CD14-positive monocyte (primary cell): ENCODE measurements around the gene PTK7. TPM values are rescaled to one million over a fixed set of nuclear protein-coding genes. Genes with fewer than 3 reads are reported as not detected.

ENCODE experiments used
- DNase-seq, 3 donors: peaks; one replicate each; pipeline ENCODE4 v3.0.0-alpha.2; 2011 to 2022
- H2AFZ ChIP-seq: 2 replicates; pipeline ENCODE4 v1.6.0; 2012; ENCODE audit warnings: mild to moderate bottlenecking, low read depth, low read length, inconsistent platforms; ENCODE audit not compliant: insufficient read depth, poor library complexity, severe bottlenecking
- H3K27ac ChIP-seq, 2 donors: 1 replicate in 1 of 2; 2 replicates in 1 of 2; pipeline ENCODE4 v1.5.1; 2012 to 2013; ENCODE audit warnings: low read length in 2 of 2, control low read depth in 1 of 2, inconsistent platforms in 1 of 2, low read depth in 1 of 2, mild to moderate bottlenecking in 1 of 2
- H3K27me3 ChIP-seq, 2 donors: one replicate each; pipeline versions ENCODE4 v1.6.0 to v1.6.1; 2011 to 2013; ENCODE audit warnings: low read length in 2 of 2; ENCODE audit not compliant: control insufficient read depth in 2 of 2, insufficient read depth in 2 of 2
- H3K36me3 ChIP-seq, 2 donors: replicated peaks in 1 of 2; 1 replicate in 1 of 2; 2 replicates in 1 of 2; pipeline versions ENCODE4 v1.5.1 to v1.6.1; 2012 to 2013; ENCODE audit warnings: low read length in 2 of 2, control low read depth in 1 of 2, inconsistent platforms in 1 of 2, mild to moderate bottlenecking in 1 of 2; ENCODE audit not compliant: insufficient read depth in 2 of 2, control insufficient read depth in 1 of 2
- H3K4me1 ChIP-seq, 2 donors: 1 replicate in 1 of 2; 2 replicates in 1 of 2; pipeline versions ENCODE4 v1.5.1 to v1.6.1; 2012 to 2013; ENCODE audit warnings: low read length in 2 of 2, control low read depth in 1 of 2, inconsistent platforms in 1 of 2, mild to moderate bottlenecking in 1 of 2, moderate library complexity in 1 of 2; ENCODE audit not compliant: insufficient read depth in 2 of 2, control insufficient read depth in 1 of 2
- H3K4me2 ChIP-seq: replicated peaks from 2 replicates; pipeline ENCODE3; 2012; ENCODE audit warnings: low read length, moderate library complexity, mild to moderate bottlenecking; ENCODE audit not compliant: poor library complexity, severe bottlenecking; ENCODE audit errors: extremely low read depth
- H3K4me3 ChIP-seq, 3 experiments: fragments of 200-600 bp in 1 of 3; sonication (generic) in 1 of 3; replicated peaks in 1 of 3; 1 replicate in 2 of 3; 2 replicates in 1 of 3; pipeline ENCODE4 v1.5.1; 2011 to 2013; ENCODE audit warnings: low read length in 3 of 3, mild to moderate bottlenecking in 3 of 3, control low read depth in 2 of 3, low read depth in 2 of 3, inconsistent platforms in 1 of 3, moderate library complexity in 1 of 3
- H3K79me2 ChIP-seq: 2 replicates; pipeline ENCODE4 v1.6.0; 2012; ENCODE audit warnings: mild to moderate bottlenecking, control low read depth, inconsistent platforms, low read length, moderate library complexity; ENCODE audit not compliant: insufficient read depth
- H3K9ac ChIP-seq: 2 replicates; pipeline ENCODE4 v1.6.0; 2017; ENCODE audit warnings: low read length, mild to moderate bottlenecking; ENCODE audit not compliant: insufficient read depth, poor library complexity, severe bottlenecking
- H3K9me3 ChIP-seq, 2 donors: replicated peaks in 1 of 2; 1 replicate in 1 of 2; 2 replicates in 1 of 2; pipeline versions ENCODE4 v1.5.1 to v1.6.1; 2012 to 2013; ENCODE audit warnings: low read length in 2 of 2, control low read depth in 1 of 2; ENCODE audit not compliant: control insufficient read depth in 1 of 2, insufficient read depth in 1 of 2
- H4K20me1 ChIP-seq: 2 replicates; pipeline ENCODE4 v1.6.0; 2012; ENCODE audit warnings: mild to moderate bottlenecking, low read length, control low read depth, moderate library complexity; ENCODE audit not compliant: insufficient read depth
- H3K27ac Mint-ChIP-seq, 7 donors: one replicate each; pipeline ENCODE4 v1.8.0; 2020; ENCODE audit warnings: mild to moderate bottlenecking in 7 of 7, mixed read lengths in 7 of 7, moderate library complexity in 6 of 7, inconsistent platforms in 2 of 7
- H3K27me3 Mint-ChIP-seq, 3 donors: one replicate each; pipeline ENCODE4 v1.8.0; 2021 to 2022; ENCODE audit warnings: low read depth in 3 of 3, mild to moderate bottlenecking in 3 of 3, mixed read lengths in 3 of 3, moderate library complexity in 3 of 3, inconsistent platforms in 1 of 3
- H3K36me3 Mint-ChIP-seq, 2 donors: one replicate each; pipeline ENCODE4 v1.8.0; 2020; ENCODE audit warnings: mixed read lengths in 2 of 2, inconsistent platforms in 1 of 2, mild to moderate bottlenecking in 1 of 2
- H3K4me1 Mint-ChIP-seq: one replicate; pipeline ENCODE4 v1.8.0; 2020; ENCODE audit warnings: mild to moderate bottlenecking, mixed read lengths
- H3K4me3 Mint-ChIP-seq, 2 donors: one replicate each; pipeline ENCODE4 v1.8.0; 2020; ENCODE audit warnings: mild to moderate bottlenecking in 2 of 2, mixed read lengths in 2 of 2, moderate library complexity in 1 of 2
- H3K9me3 Mint-ChIP-seq, 7 donors: one replicate each; pipeline ENCODE4 v1.8.0; 2020 to 2022; ENCODE audit warnings: mixed read lengths in 7 of 7, mild to moderate bottlenecking in 6 of 7, moderate library complexity in 6 of 7, inconsistent platforms in 2 of 7
- WGBS: methylation state at CpG from one replicate; pipeline ENCODE4 v1.1.5; 2013; ENCODE audit warnings: missing lambda C conversion rate; ENCODE audit not compliant: insufficient coverage; 5-methylcytosine and 5-hydroxymethylcytosine counted together
- intact Hi-C, 2 donors: fragments of 100-400 bp; cut with micrococcal nuclease; formaldehyde crosslinking; loops; one replicate each; pipeline versions ENCODE4 v1.15.0 to v1.15.1; 2023
- polyA plus RNA-seq, 3 donors: library from polyadenylated mRNA; depleted of rRNA in 1 of 3; unstranded in 2 of 3; stranded (reverse) in 1 of 3; fragments of 300-500 nt in 2 of 3; fragments of >200 nt in 1 of 3; fragmentation: Illumina TruSeq in 2 of 3; gene quantifications; 1 replicate in 2 of 3; 2 replicates in 1 of 3; pipeline ENCODE4 v1.2.3, GENCODE V29; 2012 to 2021
- TF ChIP-seq, protein P1 (sequence below): fragments of 200-600 bp; IDR thresholded peaks from one replicate; pipeline ENCODE4 v1.8.0; 2022; ENCODE audit warnings: antibody characterized with exemption, mild to moderate bottlenecking

The PTK7 gene
- polyA plus RNA-seq, 3 donors: 0.19 TPM; not detected in 2

DNA sequence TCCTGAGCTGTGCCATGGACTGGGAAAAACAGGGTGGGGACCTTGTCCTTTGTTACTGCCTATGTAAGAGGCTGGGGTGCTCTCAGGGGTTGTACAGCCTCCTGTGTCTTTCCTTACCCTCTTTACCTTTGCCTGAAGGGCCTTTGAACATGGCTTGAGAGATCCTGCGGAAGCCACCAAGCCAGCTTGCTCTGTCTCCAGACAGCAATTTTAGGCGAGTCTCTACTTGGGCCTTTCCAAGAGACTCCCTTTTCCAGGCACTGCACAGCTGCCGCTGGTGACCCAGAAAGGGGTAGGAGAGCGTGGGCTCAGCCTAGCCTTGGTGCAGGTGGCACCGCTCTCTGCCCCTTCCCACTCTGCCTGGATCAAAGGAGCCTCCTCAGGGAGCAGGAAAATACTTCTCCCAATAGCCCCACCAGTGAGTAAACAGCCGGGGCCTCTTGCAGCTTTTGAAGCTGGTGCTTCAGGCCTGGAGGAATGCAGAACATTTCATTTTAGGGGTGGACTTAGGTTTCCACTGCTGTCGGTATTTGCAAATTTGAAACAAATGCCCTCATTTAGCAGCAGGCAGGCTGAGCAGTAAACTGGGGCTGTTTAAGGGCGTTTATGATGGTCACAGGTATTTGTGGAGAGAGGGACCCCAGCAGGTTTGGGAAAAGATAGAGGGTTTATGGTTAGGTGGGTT is 13.9 kb downstream of the PTK7 start:
- Mint-ChIP-seq H3K27me3 (peaks cover 0 to 2% (median 0%) of the 10 kb centered on the region in 3 donors), H3K9me3 (no peaks in the 10 kb centered on the region), H3K4me1 (peaks cover 11% of the 10 kb centered on the region), H3K4me3 (no peak overlapping the region), H3K27ac (peak overlapping the region in 1 of 7 donors; percentile 75), H3K36me3 (no peaks in the 10 kb centered on the region)
- Histone ChIP-seq H3K9ac (no peak overlapping the region), H3K4me3 (no peak overlapping the region), H3K27ac (no peak overlapping the region), H3K9me3 (no peaks in the 10 kb centered on the region), H2AFZ (no peak overlapping the region), H4K20me1 (no peaks in the 10 kb centered on the region), H3K36me3 (no peaks in the 10 kb centered on the region), H3K27me3 (no peaks in the 10 kb centered on the region), H3K4me2 (no peak overlapping the region), H3K79me2 (no peaks in the 10 kb centered on the region), H3K4me1 (peaks cover 0 to 5% of the 10 kb centered on the region in 2 donors)
- no peak for DNase-seq
- 93% methylated on average over 8 of the region's 8 CpGs for WGBS
- intact Hi-C loops: no loop called here
- TF ChIP-seq, protein P1, sequence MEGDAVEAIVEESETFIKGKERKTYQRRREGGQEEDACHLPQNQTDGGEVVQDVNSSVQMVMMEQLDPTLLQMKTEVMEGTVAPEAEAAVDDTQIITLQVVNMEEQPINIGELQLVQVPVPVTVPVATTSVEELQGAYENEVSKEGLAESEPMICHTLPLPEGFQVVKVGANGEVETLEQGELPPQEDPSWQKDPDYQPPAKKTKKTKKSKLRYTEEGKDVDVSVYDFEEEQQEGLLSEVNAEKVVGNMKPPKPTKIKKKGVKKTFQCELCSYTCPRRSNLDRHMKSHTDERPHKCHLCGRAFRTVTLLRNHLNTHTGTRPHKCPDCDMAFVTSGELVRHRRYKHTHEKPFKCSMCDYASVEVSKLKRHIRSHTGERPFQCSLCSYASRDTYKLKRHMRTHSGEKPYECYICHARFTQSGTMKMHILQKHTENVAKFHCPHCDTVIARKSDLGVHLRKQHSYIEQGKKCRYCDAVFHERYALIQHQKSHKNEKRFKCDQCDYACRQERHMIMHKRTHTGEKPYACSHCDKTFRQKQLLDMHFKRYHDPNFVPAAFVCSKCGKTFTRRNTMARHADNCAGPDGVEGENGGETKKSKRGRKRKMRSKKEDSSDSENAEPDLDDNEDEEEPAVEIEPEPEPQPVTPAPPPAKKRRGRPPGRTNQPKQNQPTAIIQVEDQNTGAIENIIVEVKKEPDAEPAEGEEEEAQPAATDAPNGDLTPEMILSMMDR: no peak

- Mint-ChIP-seq H3K4me1 (peaks cover 15% of the 10 kb centered on the region), H3K27ac (no peak overlapping the region), H3K36me3 (no peaks in the 10 kb centered on the region), H3K27me3 (peaks cover 0 to 2% (median 1%) of the 10 kb centered on the region in 3 donors), H3K4me3 (no peak overlapping the region), H3K9me3 (no peaks in the 10 kb centered on the region)
- Histone ChIP-seq H3K4me1 (peaks cover 0 to 5% of the 10 kb centered on the region in 2 donors), H3K9me3 (no peaks in the 10 kb centered on the region), H3K4me3 (no peak overlapping the region), H3K27me3 (no peaks in the 10 kb centered on the region), H4K20me1 (no peaks in the 10 kb centered on the region), H2AFZ (no peak overlapping the region), H3K9ac (no peak overlapping the region), H3K36me3 (no peaks in the 10 kb centered on the region), H3K4me2 (no peak overlapping the region), H3K79me2 (no peaks in the 10 kb centered on the region), H3K27ac (no peak overlapping the region)
- intact Hi-C loops: no loop called here
- WGBS: no CpG with 5 or more reads among the region's 2 CpGs
- TF ChIP-seq, protein P1: no peak
- no peak for DNase-seq
Measured at GRCh38 chr6:43090559-43090956, 14.4 kb downstream of the PTK7 start.
